Placental pericyte (primary cell): ENCODE results near the gene ABCG4. TPM values are rescaled to one million over a fixed set of nuclear protein-coding genes. Genes with fewer than 3 reads are reported as not detected.

ENCODE experiments used
- total RNA-seq: library from RNA; depleted of rRNA; stranded (reverse); fragments of >200 nt; gene quantifications from 2 replicates; pipeline ENCODE4 v1.2.3, GENCODE V29; 2012

The ABCG4 gene
- total RNA-seq, result 0.66 TPM in 1 of 2 replicates, not detected in the other

GRCh38 chr11:119149018-119149785, at the start of gene ABCG4:
TSS of gene ABCG4 (plus strand) at chr11:119149052. CDS start at chr11:119149966, 914 bp downstream.

DNA sequence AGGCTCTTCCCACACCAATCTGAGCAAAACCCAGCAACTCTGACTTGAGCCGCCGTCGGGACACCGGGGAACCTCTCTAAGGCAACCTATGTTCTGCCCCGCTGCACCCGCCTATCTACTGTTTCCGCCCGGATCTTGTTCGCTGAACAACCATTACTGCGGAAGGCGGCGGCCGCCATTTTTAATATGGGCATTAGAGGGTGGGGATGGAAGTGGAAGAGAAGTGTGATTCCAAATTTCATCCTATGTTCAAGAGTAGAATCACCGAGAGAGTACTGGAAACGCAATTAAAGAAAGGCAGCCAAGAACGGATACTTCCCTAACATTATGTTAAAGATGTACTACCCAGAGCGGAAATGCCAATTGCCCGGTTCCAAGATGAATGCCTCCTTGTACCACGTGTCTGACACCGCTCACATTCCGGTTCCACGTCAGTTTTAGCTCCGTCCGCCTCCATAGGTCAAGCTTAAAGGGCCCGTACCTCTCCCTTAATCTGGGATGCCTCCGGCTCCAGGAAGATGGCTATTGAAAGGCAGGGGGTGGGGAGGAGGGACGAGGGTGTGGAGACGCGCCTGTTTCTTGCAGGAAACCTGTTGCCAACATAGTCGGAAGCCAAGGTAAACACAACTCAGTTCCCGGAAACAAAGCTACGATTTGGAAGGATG, 47.0 kb upstream of the ABCG4 start, which contains the start of gene DPAGT1:
Gene DPAGT1, minus strand, starts transcription at position 95 of the 665 bp plus-strand sequence. CDS start 198 bp downstream, outside the sequence.

DNA sequence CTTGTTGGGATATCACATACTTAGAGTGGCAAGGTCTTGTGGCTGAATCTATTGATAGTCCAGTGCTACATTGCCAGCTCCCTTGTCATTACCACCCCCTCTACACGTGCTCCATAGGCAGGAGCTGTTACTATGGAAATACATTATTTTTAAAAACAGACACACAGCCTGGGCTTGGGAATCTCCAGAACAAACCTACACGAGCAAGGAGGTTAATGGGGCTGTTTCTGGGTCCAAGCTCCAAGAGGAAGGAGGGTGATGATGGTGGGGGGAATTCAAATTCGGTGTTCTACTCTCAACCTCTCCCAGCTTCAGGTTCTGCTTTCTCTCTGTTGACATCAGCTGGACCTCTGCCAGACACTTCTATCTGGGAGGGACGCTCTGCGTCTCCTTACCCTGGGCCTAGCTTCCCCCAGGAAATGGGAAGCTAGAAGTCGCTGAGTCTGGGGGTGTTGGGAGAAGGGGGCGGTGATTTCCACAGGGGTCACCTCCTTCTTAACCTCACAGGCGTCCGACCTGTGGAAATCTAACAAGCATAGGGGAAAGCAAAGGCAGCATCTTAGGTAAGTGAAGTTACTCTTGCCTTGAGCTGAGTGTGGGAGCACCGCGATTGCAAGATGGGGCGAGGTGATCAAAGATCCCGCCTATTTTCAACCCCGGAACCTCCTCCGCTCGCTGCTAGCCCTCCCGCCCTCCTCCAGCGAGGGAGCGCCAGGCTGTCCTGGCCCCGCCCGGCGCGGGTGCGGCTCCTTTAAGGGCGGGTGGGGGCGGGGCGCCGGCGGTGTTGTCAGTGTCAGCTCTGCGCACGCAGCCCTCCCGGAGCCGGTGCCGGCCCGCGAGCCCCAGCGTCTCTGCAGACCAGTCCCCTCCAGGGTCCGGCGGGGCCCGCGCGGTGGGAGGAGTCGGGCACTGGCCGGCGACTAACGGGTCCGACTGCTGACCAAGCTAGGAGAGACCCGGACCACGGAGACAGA, 42.0 kb upstream of the ABCG4 start, which contains the start of gene C2CD2L:
Gene C2CD2L, plus strand, starts transcription at position 781 of the 974 bp plus-strand sequence. CDS start 398 bp downstream, outside the sequence.

DNA sequence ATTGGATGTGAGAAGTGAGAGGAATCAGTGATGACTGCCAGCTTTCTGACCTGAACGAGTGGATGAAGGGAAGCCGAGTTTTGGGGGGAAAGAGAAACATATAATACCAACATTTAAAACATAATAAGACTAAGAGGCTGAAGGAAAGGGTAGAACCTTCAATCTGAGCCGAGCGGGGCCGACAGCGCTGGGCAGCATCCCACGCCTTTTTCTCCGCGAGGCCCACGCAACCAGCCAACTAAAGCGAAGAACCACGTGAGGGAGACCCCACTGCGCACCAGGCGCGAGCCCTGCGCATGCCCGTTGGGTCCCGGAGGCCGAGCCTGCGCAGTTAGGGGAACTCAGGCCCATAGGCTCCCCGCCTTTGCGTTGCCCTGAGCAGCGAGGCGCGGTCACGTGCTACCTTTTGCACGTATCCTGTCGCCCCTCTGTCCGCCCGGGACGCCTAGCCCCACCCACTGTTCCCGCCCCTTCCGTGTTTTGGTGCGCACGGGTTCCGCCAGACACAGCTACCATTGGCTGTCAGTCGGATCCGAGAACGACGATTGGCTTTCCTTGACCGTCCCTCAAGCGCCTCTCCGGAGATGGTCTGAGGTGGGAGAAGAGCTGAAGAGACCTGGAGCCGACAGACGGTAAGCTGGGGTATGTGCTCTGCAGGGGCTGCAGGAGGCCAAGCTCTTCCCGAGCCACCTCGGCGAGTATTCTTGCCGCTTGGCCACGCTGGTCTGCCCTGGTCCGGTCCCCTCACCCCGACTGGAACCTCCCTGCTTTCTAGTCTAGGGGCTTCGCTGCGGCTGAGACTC, 27.6 kb upstream of the ABCG4 start, which contains the start of gene HINFP:
Gene HINFP, plus strand, starts transcription at position 573 of the 803 bp plus-strand sequence. CDS start 5,365 bp downstream, outside the sequence.

DNA sequence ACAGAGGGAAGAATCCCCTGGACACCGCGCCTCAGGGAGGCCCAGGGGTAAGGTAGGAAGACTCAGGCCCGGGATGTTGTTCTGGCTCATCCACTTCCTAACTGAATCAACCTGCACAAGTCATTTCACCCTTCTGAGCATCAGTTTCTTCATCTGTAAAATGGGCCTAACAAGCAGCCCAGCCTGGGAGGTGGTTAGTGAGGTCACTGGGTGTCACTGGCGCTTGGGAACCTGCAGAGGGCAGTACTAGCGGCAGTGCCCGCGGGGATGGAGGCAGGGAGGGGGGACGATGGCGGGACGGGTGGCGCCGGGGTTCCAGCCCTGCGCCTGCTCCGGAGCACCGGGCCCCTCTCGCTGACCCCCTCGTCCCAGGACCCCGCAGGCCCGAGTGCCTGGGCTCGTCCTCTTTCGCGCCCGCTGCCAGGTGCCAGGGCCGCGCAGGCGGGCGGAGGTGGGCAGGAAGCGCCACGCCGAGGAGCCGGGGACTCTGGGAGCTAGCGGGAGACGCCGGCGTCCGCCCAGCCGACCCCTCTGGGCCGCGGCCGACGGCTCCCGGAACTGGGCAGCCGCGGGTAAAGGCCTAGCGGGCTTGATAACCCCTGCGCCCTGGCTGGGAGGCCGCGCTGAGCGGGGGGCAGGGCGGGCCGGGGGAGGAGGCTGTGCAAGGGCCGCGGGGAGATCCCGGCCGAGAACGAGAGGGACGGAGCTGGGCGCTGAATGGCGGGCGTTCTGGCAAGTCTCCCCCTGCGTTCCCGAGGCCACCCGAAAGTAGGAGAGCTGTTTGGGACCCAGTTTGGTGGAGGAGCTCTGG, 19.8 kb downstream of the ABCG4 start, which contains the start of gene NLRX1:
Gene NLRX1, plus strand, starts transcription at position 255 of the 811 bp plus-strand sequence. CDS start 2,679 bp downstream, outside the sequence.

GRCh38 chr11:119205574-119206510, 57.0 kb downstream of the ABCG4 start, which contains the start of gene CBL:
TSS of gene CBL (plus strand) at chr11:119206339. CDS start at chr11:119206418, 79 bp downstream.

Other genes with a start within 250 kb of the ABCG4 start
- 29.2 and 30.4 TPM in 2 replicates for gene BCL9L, start 223.1 kb upstream of the ABCG4 start, total RNA-seq
- gene UPK2, start 192.8 kb upstream of the ABCG4 start, total RNA-seq, result not detected in 2 replicates
- gene FOXR1, start 177.3 kb upstream of the ABCG4 start, total RNA-seq, result not detected in 2 replicates
- gene CENATAC, start 150.9 kb upstream of the ABCG4 start, total RNA-seq, result 16.2 and 30.6 TPM in 2 replicates
- gene RPS25, start 130.7 kb upstream of the ABCG4 start, total RNA-seq, result 388 and 1,071 TPM in 2 replicates
- gene TRAPPC4, start 130.3 kb upstream of the ABCG4 start, total RNA-seq, result 90.2 and 124 TPM in 2 replicates
- gene SLC37A4, start 118.2 kb upstream of the ABCG4 start, total RNA-seq, result 11.8 and 14.7 TPM in 2 replicates
- 179 and 1,291 TPM in 2 replicates for gene HYOU1, start 91.8 kb upstream of the ABCG4 start, total RNA-seq
- gene VPS11, start 81.2 kb upstream of the ABCG4 start, total RNA-seq, result 32.1 and 45.1 TPM in 2 replicates
- 8.5 and 14.5 TPM in 2 replicates for gene HMBS, start 64.2 kb upstream of the ABCG4 start, total RNA-seq
- gene DPAGT1, start 47.2 kb upstream of the ABCG4 start, total RNA-seq, result 34.6 and 37.8 TPM in 2 replicates
- gene C2CD2L, start 41.7 kb upstream of the ABCG4 start, total RNA-seq, result 10.3 and 11.8 TPM in 2 replicates
- gene HINFP, start 27.5 kb upstream of the ABCG4 start, total RNA-seq, result 22.8 and 23.2 TPM in 2 replicates
- 13.1 and 16.5 TPM in 2 replicates for gene NLRX1, start 19.7 kb downstream of the ABCG4 start, total RNA-seq
- gene NHERF4, start 36.4 kb downstream of the ABCG4 start, total RNA-seq, result not detected in 2 replicates
- gene CBL, start 57.3 kb downstream of the ABCG4 start, total RNA-seq, result 12.7 and 30.2 TPM in 2 replicates
- gene MCAM, start 168.1 kb downstream of the ABCG4 start, total RNA-seq, result 127 and 168 TPM in 2 replicates
- 9.7 and 13.1 TPM in 2 replicates for gene RNF26, start 185.5 kb downstream of the ABCG4 start, total RNA-seq
- gene C1QTNF5, start 191.8 kb downstream of the ABCG4 start, total RNA-seq, result 0.86 and 6.8 TPM in 2 replicates
- gene MFRP, start 197.7 kb downstream of the ABCG4 start, total RNA-seq, result not detected in 2 replicates
- not detected in 2 replicates for gene USP2, start 232.6 kb downstream of the ABCG4 start, total RNA-seq